Memory B cell (primary cell): ENCODE results near the gene CYTH4.

Source experiments
- ATAC-seq: fragments of 150-1000 bp; cut with Tn5 transposase; 2 replicates; pipeline ENCODE4 v1.10.0; 2021; ENCODE audit warnings: low read depth, mild to moderate bottlenecking, moderate library complexity
- DNase-seq, 2 donors: peaks; one replicate each; pipeline ENCODE4 v3.0.0; 2022; ENCODE audit warnings: low spot score in 2 of 2
- H3K27ac Mint-ChIP-seq: one replicate; pipeline ENCODE4 v1.8.0; 2022; ENCODE audit warnings: mild to moderate bottlenecking, moderate library complexity, mixed read lengths
- H3K27me3 Mint-ChIP-seq: one replicate; pipeline ENCODE4 v1.8.0; 2022; ENCODE audit warnings: mixed read lengths
- H3K36me3 Mint-ChIP-seq: one replicate; pipeline ENCODE4 v1.8.0; 2022; ENCODE audit warnings: mild to moderate bottlenecking, mixed read lengths
- H3K4me1 Mint-ChIP-seq: one replicate; pipeline ENCODE4 v1.8.0; 2022; ENCODE audit warnings: mixed read lengths
- H3K4me3 Mint-ChIP-seq: one replicate; pipeline ENCODE4 v1.8.0; 2022; ENCODE audit warnings: mild to moderate bottlenecking, moderate library complexity, mixed read lengths
- H3K9me3 Mint-ChIP-seq: one replicate; pipeline ENCODE4 v1.8.0; 2022; ENCODE audit warnings: mixed read lengths

The CYTH4 gene

DNA sequence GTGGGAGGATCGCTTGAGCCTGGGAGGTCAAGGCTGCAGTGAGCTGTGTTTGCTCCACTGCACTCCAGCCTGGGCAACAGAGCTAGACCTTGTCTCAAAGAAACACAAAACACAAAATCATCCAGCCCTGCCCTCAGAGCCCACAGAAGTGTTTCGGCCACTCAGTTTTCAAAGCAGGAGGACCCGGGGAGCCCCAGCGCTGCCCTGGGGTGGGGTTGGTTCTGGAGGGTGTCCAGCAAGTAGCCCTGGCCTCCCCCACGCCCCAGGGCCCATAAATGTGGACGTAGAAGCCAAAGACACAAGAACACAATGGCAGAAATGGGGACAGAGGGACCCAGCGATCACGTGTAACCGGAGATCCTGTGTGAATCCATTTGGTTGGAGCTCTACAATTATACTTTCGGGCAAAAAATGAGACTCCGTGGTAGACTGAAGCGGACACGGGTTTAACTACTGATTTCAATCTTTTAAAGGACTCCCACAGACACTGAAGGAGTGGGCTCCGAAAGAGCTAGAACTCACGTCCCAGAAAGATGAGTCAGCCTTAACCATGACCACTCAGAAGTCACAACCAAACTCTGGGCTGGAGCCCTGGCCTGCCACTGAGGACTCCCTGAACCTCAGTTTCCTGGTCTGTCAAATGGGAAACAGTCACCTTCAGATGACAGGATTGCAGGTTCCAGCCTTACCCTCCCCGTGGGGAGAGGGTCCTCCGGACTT is 9.0 kb upstream of the CYTH4 start:
- Mint-ChIP-seq H3K9me3 (peaks cover 2% of the 10 kb centered on the region), H3K4me1 (peaks cover 40% of the 10 kb centered on the region), H3K36me3 (no peaks in the 10 kb centered on the region), H3K27ac (peak overlapping the region; percentile 20), H3K4me3 (no peak overlapping the region), H3K27me3 (no peaks in the 10 kb centered on the region)
- ATAC-seq: no peak
- DNase-seq: no peak

DNA sequence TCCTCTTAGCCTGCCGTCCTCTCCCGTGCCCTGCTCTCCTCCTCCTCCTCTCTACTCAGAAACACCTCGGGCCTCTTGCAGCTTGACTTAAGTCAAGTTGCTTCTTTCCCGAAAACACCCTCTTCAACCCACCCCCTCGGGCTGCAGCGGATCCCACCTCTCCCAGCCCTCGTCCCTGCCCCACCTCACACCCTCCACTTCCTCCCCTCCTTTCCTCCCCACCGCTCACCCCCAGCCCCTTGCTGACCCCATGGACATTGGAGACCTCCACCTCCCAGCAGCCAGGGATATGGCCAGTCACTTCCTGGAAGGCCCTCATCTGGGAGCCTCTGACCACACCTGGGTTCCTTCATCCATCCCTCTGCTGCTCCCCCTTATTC is 8.5 kb upstream of the CYTH4 start:
- peaks cover 2% of the 10 kb centered on the region for H3K9me3 Mint-ChIP-seq
- peak overlapping the region; percentile 20 for H3K27ac Mint-ChIP-seq
- no peak overlapping the region for H3K4me3 Mint-ChIP-seq
- H3K4me1 Mint-ChIP-seq: peaks cover 43% of the 10 kb centered on the region
- H3K36me3 Mint-ChIP-seq: no peaks in the 10 kb centered on the region
- ATAC-seq (no peak), DNase-seq (no peak)
- H3K27me3 Mint-ChIP-seq: no peaks in the 10 kb centered on the region

DNA sequence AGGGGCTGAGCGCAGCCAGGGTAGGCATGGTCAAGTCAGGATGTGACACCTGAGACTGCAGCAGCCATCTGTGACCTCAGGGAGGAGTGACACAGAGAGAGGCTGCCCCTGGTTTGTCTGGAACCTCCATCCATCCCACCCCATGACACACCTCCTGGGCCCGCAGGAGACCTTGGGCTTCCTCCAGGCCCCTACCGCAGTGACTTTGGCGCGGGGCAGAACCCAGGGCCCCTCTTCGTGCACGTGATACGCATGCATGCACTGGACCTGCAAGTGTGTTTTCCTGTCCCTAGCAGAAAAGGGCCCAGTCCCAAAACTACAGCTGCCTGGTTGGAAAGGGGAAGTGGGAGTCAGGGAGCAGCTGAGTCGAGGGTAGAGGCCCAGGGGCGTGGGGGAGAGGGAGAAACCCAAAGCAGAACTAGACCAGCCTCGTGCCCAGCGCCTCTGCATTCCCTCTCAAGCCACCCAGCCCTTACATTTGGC is 7.9 kb upstream of the CYTH4 start:
- H3K27ac Mint-ChIP-seq: peak overlapping the region; percentile 20
- H3K27me3 Mint-ChIP-seq: no peaks in the 10 kb centered on the region
- no peak for DNase-seq
- H3K9me3 Mint-ChIP-seq: peaks cover 2% of the 10 kb centered on the region
- no peaks in the 10 kb centered on the region for H3K36me3 Mint-ChIP-seq
- peak; percentile 61 for ATAC-seq
- H3K4me3 Mint-ChIP-seq: peak overlapping the region; percentile 32
- H3K4me1 Mint-ChIP-seq: peaks cover 44% of the 10 kb centered on the region

DNA sequence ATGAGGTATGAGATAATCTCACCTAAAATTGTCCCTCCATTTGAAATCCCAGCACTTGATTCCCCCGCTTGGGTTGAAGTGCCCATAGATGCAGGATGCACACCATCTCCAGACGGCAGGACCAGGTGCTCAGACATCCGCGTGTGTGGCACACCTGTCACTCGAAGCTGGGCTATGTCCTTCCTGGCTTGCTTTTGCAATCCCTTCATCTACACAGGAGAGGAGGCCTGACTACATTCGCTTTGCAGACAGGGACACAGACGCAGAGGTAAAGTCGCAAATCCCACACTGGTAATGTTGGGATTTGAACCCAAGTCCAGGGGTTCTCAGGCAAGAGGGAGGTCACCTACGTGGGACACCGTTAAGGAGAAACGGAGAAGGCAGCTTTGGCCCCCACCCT is 7.2 kb upstream of the CYTH4 start:
- peak overlapping the region; percentile 27 for H3K4me3 Mint-ChIP-seq
- no peaks in the 10 kb centered on the region for H3K27me3 Mint-ChIP-seq

DNA sequence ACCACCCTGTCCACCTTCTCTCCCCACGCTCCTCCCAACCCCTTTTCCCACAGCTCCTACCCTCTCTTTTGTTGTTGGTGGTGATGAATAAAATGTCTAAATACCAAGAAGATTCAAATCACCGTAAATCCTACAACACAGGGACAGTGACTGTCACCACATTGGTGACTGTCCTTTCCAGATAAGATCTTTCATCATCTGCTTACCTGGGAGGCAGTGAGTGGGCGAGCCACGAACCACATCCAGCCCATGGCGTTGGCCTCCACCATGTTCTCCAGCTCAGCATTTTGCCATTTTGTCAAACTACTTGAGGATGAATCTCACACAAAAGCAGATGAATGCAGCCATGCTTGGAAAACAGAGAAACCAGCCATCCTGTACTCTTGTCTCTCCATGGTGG is 6.7 kb upstream of the CYTH4 start:
- no peaks in the 10 kb centered on the region for H3K36me3 Mint-ChIP-seq
- DNase-seq (no peak), ATAC-seq (no peak)
- peaks cover 36% of the 10 kb centered on the region for H3K4me1 Mint-ChIP-seq
- H3K9me3 Mint-ChIP-seq: no peaks in the 10 kb centered on the region
- H3K27me3 Mint-ChIP-seq: no peaks in the 10 kb centered on the region
- no peak overlapping the region for H3K4me3 Mint-ChIP-seq
- H3K27ac Mint-ChIP-seq: no peak overlapping the region

More for the DNA sequence above, 7.2 kb upstream of the CYTH4 start:
- DNase-seq (no peak), ATAC-seq (no peak)
- no peaks in the 10 kb centered on the region for H3K36me3 Mint-ChIP-seq
- peaks cover 40% of the 10 kb centered on the region for H3K4me1 Mint-ChIP-seq
- peak overlapping the region; percentile 20 for H3K27ac Mint-ChIP-seq
- H3K9me3 Mint-ChIP-seq: peaks cover 2% of the 10 kb centered on the region

DNA sequence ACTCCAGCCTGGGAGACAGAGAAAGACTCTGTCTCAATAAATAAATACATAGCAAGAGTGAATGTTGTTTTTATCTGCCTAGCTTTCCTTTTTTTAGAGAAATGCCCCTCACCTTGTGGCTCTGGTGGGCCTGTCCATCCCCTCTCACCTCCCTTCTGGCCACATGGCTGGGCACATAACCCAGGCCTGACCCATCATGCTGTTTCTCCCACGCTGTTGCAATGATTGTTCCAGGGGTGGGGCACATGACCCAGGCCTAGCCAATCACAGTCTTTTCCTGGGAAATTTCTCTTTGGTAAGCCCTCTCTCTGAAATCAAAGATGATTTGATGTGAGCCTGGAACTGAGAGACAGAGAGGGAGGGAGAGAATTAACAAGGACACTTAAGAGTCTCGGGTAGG is 5.5 kb upstream of the CYTH4 start:
- ATAC-seq (no peak), DNase-seq (no peak)
- no peak overlapping the region for H3K4me3 Mint-ChIP-seq
- H3K27me3 Mint-ChIP-seq: no peaks in the 10 kb centered on the region
- peaks cover 44% of the 10 kb centered on the region for H3K4me1 Mint-ChIP-seq
- H3K27ac Mint-ChIP-seq: no peak overlapping the region
- H3K9me3 Mint-ChIP-seq: no peaks in the 10 kb centered on the region
- no peaks in the 10 kb centered on the region for H3K36me3 Mint-ChIP-seq

DNA sequence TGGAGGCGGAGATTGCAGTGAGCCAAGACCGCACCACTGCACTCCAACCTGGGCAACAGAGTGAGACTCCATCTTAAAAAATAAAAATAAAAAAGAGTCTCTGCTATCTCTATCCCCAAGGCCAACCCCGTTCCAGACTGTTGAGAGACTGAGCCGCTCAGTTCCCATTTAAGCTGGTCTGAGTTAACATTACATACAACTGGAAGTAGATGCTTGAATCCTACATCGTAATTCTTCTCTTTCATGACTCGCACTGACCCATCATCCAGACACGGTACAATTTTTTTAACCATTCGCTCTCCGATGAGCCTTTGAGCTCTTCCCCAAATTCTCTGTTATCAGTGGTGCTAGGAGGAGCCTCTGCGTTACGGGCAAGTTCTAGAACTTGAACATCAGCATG is 4.9 kb upstream of the CYTH4 start:
- no peaks in the 10 kb centered on the region for H3K9me3 Mint-ChIP-seq
- H3K4me1 Mint-ChIP-seq: peaks cover 50% of the 10 kb centered on the region
- no peak overlapping the region for H3K27ac Mint-ChIP-seq
- H3K27me3 Mint-ChIP-seq: no peaks in the 10 kb centered on the region
- DNase-seq (no peak), ATAC-seq (no peak)
- no peak overlapping the region for H3K4me3 Mint-ChIP-seq
- H3K36me3 Mint-ChIP-seq: no peaks in the 10 kb centered on the region

DNA sequence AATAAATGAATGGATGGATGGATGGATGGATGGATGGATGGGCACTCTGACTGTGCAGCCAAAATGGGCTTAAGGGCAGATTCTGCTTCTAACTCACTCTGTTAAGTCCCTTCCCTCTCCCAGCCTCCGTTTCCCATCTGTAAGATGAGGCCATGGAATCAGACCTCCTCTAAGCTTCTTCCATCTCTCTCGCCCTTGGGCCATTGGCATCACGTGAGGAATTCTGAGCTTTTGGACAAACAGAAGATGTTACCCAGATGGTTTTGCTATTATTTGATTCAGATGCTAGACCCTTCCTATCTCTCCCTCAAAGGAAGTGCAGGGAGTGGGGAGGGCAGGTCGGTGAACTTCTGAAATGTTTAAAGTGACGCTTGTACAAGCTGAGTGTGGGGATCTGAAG is 4.0 kb upstream of the CYTH4 start:
- Mint-ChIP-seq H3K36me3 (peaks cover 3% of the 10 kb centered on the region), H3K4me1 (peaks cover 53% of the 10 kb centered on the region), H3K27ac (peak overlapping the region; percentile 45), H3K4me3 (no peak overlapping the region), H3K9me3 (no peaks in the 10 kb centered on the region), H3K27me3 (no peaks in the 10 kb centered on the region)
- ATAC-seq (no peak), DNase-seq (no peak)

DNA sequence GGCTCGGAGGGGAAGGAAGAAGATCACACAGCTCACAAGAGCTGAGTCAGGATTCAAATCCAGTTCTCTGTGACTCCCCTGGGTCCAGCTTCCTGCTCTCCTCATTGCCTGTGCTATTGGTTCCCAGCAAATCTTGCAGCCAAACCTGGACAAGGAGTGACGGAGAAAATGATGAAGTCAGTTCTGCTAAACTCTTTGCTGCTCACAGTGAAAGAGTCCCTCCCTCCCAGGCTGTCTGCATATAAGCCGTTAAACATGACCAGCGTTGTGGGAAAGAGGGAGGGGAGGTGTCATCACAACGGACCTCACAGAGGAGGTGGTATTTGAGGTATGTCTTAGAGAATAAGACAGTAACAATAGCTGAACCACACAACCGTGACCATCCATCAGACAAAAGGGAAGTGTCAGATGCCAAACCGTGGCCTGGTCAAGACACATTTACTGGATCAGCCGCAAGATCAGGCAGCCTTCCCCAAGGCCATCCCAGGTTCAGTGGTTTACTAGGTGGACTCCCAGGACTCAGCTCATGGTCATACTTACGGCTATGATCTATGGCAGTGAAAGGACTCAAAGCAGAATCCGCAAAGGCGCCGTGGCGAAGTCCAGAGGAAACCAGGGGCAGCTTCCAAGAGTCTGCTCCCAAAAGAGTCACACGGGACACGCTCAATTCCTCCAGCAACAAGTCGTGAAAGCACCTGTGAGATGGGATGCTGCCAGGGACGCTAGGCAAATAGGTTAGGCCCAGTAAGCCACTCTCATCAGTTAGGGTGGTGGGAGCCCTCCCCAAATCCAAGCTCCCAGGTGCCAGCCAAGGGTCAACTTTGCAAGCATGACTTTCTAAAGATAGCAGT is 2.8 kb upstream of the CYTH4 start:
- DNase-seq: no peak
- Mint-ChIP-seq H3K9me3 (no peaks in the 10 kb centered on the region), H3K27me3 (no peaks in the 10 kb centered on the region), H3K4me1 (peaks cover 50% of the 10 kb centered on the region), H3K36me3 (peaks cover 3% of the 10 kb centered on the region), H3K27ac (no peak overlapping the region), H3K4me3 (no peak overlapping the region)
- ATAC-seq: no peak

DNA sequence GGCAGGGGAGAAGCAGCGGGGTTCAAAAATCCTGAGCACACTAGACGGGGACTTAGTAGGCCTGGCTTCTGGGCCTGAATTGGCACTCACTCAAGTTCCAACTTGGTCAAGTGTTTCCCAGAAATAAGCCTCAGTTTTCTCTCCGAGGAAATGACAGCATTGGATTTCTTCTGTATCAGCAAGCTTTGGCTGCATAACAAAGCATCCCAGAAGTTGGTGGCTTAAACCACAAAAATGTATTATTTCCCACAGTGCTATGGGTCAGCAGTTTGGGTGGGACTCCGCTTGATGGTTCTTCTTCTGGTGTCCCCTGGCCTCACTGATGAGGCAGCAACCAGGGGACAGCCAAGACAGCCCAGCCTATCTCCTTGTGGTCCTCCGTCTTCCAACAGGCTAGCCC is 1.6 kb upstream of the CYTH4 start:
- peaks cover 44% of the 10 kb centered on the region for H3K4me1 Mint-ChIP-seq
- H3K27ac Mint-ChIP-seq: no peak overlapping the region
- no peak for DNase-seq
- no peaks in the 10 kb centered on the region for H3K27me3 Mint-ChIP-seq
- H3K4me3 Mint-ChIP-seq: no peak overlapping the region
- H3K36me3 Mint-ChIP-seq: peaks cover 6% of the 10 kb centered on the region
- ATAC-seq: no peak
- H3K9me3 Mint-ChIP-seq: no peaks in the 10 kb centered on the region

DNA sequence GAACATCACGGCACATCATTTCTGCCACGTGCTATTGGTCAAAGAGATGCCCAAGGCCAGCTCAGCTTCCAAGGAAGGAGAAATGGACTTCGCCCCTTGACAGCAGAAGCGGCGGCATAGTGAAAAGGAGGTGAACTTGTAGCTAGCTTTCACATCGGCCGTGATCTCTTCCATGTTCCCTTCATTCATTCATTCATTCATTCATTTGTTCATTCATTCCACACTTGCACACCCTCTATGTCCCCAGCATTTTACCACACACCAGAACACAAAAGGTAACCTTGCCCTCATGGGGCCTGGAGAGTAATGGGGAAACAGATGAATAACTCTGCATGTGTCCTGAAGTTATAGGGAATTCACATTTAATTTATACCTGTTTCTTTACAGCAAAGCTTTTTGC is 1.1 kb upstream of the CYTH4 start:
- H3K4me1 Mint-ChIP-seq: peaks cover 42% of the 10 kb centered on the region
- DNase-seq: no peak
- no peaks in the 10 kb centered on the region for H3K9me3 Mint-ChIP-seq
- no peak overlapping the region for H3K4me3 Mint-ChIP-seq
- no peaks in the 10 kb centered on the region for H3K27me3 Mint-ChIP-seq
- ATAC-seq: no peak
- peaks cover 9% of the 10 kb centered on the region for H3K36me3 Mint-ChIP-seq
- H3K27ac Mint-ChIP-seq: peak overlapping the region; percentile 89

DNA sequence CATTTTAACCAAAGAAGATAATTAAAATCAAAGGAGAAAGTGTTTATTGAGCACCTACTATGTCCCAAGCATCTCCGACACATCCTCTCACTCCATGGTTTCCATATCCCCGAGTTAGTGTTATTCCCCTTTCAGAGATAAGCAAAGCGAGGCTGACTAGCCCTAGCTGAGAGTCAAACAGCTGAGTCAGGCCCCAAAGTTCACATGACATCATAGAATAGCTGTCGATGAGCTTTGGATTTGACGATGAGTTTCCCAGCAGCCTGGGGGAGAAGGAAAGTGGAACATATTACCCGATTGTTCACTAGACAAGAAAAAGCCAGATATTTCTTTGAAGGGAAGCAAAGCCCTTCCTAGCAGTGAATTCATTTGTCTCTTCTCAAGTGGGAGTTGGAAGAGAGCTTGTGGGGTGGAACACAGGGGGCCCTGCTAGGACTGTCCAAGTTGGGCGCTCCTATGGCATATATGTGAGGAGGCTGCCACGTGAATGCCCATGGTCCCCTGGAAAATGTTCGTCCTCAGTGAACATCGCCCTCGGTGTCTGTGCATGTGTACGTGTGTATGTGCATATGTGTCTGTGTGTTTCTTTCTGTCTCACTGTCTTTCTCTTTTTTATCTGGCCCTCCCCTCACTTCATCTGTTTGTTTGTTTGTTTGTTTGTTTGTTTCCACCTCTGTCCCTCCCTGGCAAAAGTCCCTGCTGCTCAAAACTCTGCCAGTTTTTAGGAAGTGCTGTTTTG is 493 bp upstream of the CYTH4 start:
- no peak for ATAC-seq
- H3K9me3 Mint-ChIP-seq: no peaks in the 10 kb centered on the region
- H3K4me1 Mint-ChIP-seq: peaks cover 46% of the 10 kb centered on the region
- H3K4me3 Mint-ChIP-seq: peak overlapping the region; percentile 93
- H3K36me3 Mint-ChIP-seq: peaks cover 15% of the 10 kb centered on the region
- no peak for DNase-seq
- no peaks in the 10 kb centered on the region for H3K27me3 Mint-ChIP-seq
- peak overlapping the region; percentile 89 for H3K27ac Mint-ChIP-seq

DNA sequence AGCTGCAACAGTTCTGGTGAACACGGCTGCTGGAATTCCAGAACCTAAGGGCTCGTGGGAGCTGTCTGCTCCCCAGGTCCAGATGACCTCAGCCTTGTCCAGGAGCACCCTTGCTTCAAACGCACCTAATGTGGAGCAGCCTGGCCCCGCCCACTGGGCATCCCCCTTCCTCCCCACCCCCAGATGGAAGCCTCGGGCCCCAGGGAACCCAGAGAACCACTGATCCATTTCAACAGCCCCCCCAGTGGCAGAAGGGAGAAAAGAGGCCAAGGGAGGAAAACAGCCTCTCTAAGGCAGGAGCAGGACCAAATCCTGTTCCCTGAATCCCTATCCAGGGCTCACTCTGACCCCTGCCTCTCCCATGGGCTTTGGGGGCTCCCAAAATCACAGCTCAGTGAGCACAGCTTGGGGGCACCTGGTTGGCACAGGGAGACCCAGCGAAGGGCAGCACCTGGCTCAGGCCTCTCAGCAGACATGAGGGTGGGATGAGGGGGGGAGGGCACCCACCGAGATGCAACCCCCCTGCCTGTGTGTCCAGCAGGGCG is 1.2 kb downstream of the CYTH4 start:
- Mint-ChIP-seq H3K4me3 (peak overlapping the region; percentile 93), H3K4me1 (peaks cover 46% of the 10 kb centered on the region), H3K27ac (peak overlapping the region; percentile 89), H3K9me3 (no peaks in the 10 kb centered on the region), H3K36me3 (peaks cover 21% of the 10 kb centered on the region), H3K27me3 (no peaks in the 10 kb centered on the region)
- DNase-seq: peak in 1 of 2 donors; percentile 54
- ATAC-seq: peak; percentile 11
